ENCODE measurements around the gene CDH13.

The CDH13 gene

GRCh38 chr16:83629836-83630235 lies 1003.1 kb downstream of the CDH13 start:
- H3K4me3 ChIP-seq (ENCODE audit: low read length), result no peak overlapping the region
- H3K27me3 ChIP-seq (ENCODE audit: control insufficient read depth, low read length), result no peaks in the 10 kb centered on the region
- no peak for TF ChIP-seq EZH2phosphoT487 (IDR thresholded peaks at IDR 0.05; ENCODE audit: borderline replicate concordance, low read length)
- no peak for TF ChIP-seq CTCF (IDR thresholded peaks at IDR 0.05; ENCODE audit: low read depth, low read length, poor library complexity, severe bottlenecking)

GRCh38 chr16:83630979-83631378 lies 1004.2 kb downstream of the CDH13 start:
- TF ChIP-seq EZH2phosphoT487 (IDR thresholded peaks at IDR 0.05; ENCODE audit: borderline replicate concordance, low read length), result no peak
- TF ChIP-seq CTCF (IDR thresholded peaks at IDR 0.05; ENCODE audit: low read depth, low read length, poor library complexity, severe bottlenecking), result no peak

More at GRCh38 chr16:83629836-83630235, 1003.1 kb downstream of the CDH13 start:
- Histone ChIP-seq H3K36me3 (ENCODE audit: control insufficient read depth, low read length) (no peaks in the 10 kb centered on the region), H3K9me2 (replicated peaks; ENCODE audit: control insufficient read depth, low read length) (no peaks in the 10 kb centered on the region), H3F3A (ENCODE audit: control insufficient read depth, insufficient read depth) (no peaks in the 10 kb centered on the region), H3K4me2 (ENCODE audit: low read length) (no peak overlapping the region), H4K20me1 (ENCODE audit: control insufficient read depth, insufficient read depth, low read depth, low read length) (no peaks in the 10 kb centered on the region), H3K27ac (ENCODE audit: low read depth, low read length) (no peak overlapping the region), H3K9me3 (ENCODE audit: control insufficient read depth, insufficient read depth, low read length) (no peaks in the 10 kb centered on the region), H3K79me2 (ENCODE audit: control insufficient read depth, low read length) (no peaks in the 10 kb centered on the region), H3K4me1 (ENCODE audit: control insufficient read depth, low read length) (no peaks in the 10 kb centered on the region)

GRCh38 chr16:83633286-83633685 lies 1006.5 kb downstream of the CDH13 start:
- TF ChIP-seq CTCF (IDR thresholded peaks at IDR 0.05; ENCODE audit: low read depth, low read length, poor library complexity, severe bottlenecking) (no peak), EZH2phosphoT487 (IDR thresholded peaks at IDR 0.05; ENCODE audit: borderline replicate concordance, low read length) (no peak)
- H3K27ac ChIP-seq (ENCODE audit: low read depth, low read length), result no peak overlapping the region
- H3K79me2 ChIP-seq (ENCODE audit: control insufficient read depth, low read length), result no peaks in the 10 kb centered on the region
- no peaks in the 10 kb centered on the region for H3F3A ChIP-seq (ENCODE audit: control insufficient read depth, insufficient read depth)
- no peak overlapping the region for H3K4me3 ChIP-seq (ENCODE audit: low read length)
- no peaks in the 10 kb centered on the region for H4K20me1 ChIP-seq (ENCODE audit: control insufficient read depth, insufficient read depth, low read depth, low read length)
- no peaks in the 10 kb centered on the region for H3K4me1 ChIP-seq (ENCODE audit: control insufficient read depth, low read length)
- no peak overlapping the region for H3K4me2 ChIP-seq (ENCODE audit: low read length)
- H3K9me2 ChIP-seq (replicated peaks; ENCODE audit: control insufficient read depth, low read length), result no peaks in the 10 kb centered on the region
- no peaks in the 10 kb centered on the region for H3K27me3 ChIP-seq (ENCODE audit: control insufficient read depth, low read length)
- H3K9me3 ChIP-seq (ENCODE audit: control insufficient read depth, insufficient read depth, low read length), result no peaks in the 10 kb centered on the region
- no peaks in the 10 kb centered on the region for H3K36me3 ChIP-seq (ENCODE audit: control insufficient read depth, low read length)

More at GRCh38 chr16:83630979-83631378, 1004.2 kb downstream of the CDH13 start:
- Histone ChIP-seq H3K4me2 (ENCODE audit: low read length) (no peak overlapping the region), H4K20me1 (ENCODE audit: control insufficient read depth, insufficient read depth, low read depth, low read length) (no peaks in the 10 kb centered on the region), H3K4me3 (ENCODE audit: low read length) (no peak overlapping the region), H3F3A (ENCODE audit: control insufficient read depth, insufficient read depth) (no peaks in the 10 kb centered on the region), H3K27ac (ENCODE audit: low read depth, low read length) (no peak overlapping the region), H3K79me2 (ENCODE audit: control insufficient read depth, low read length) (no peaks in the 10 kb centered on the region), H3K27me3 (ENCODE audit: control insufficient read depth, low read length) (no peaks in the 10 kb centered on the region), H3K9me2 (replicated peaks; ENCODE audit: control insufficient read depth, low read length) (no peaks in the 10 kb centered on the region), H3K9me3 (ENCODE audit: control insufficient read depth, insufficient read depth, low read length) (no peaks in the 10 kb centered on the region), H3K4me1 (ENCODE audit: control insufficient read depth, low read length) (no peaks in the 10 kb centered on the region), H3K36me3 (ENCODE audit: control insufficient read depth, low read length) (no peaks in the 10 kb centered on the region)

Measured in DOHH2 (cell line).